GM21447 (cell line): ENCODE data around the gene ATRNL1.
"Not testable (repeated sequence)": the region's sequence is repeated elsewhere in the genome, so short reads cannot be mapped to it uniquely, and the experiment has no call there.

Source experiments
- ATAC-seq: cut with Tn5 transposase; IDR thresholded peaks from one replicate; pipeline ENCODE4 v1.9.1; 2021; ENCODE audit not compliant: unreplicated experiment

The ATRNL1 gene

GRCh38 chr10:115417585-115418265 lies 324.6 kb downstream of the ATRNL1 start:
- peak; percentile 92 for ATAC-seq

DNA sequence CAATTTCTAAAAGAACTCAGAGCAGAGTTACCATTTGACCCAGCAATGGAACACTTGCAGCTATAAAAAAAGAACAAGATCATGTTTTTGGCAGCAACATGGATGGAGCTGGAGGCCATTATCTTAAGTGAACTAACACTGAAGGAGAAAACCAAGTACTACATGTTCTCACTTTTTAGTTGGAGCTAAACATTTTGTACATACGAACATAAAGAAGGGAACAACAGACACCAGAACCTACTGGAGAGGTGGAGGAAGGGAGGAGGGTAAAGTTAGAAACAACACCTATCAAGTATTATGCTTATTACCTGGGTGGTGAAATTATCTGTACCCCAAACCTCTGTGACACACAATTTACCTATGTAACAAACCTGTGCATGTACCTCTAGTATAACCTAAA lies 329.5 kb downstream of the ATRNL1 start:
- no peak for ATAC-seq

DNA sequence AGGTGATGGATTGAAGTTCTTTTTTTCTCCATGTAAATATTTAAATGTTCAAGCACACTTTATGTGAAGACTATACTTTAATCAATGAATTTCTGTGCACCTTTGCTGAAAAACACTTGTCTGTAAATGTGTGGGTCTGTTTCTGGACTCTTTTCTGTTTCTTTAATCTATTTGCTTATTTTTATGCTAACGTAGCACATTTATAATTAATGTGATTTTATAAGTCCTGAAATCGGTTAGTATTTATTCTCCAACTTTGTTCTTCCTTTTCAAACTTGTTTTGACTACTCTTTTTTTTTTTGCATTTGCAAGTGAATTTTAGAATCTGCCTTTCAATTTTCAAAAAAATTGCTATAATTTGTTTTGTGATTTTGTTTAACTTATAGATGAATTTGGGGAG lies 334.4 kb downstream of the ATRNL1 start:
- no peak for ATAC-seq

DNA sequence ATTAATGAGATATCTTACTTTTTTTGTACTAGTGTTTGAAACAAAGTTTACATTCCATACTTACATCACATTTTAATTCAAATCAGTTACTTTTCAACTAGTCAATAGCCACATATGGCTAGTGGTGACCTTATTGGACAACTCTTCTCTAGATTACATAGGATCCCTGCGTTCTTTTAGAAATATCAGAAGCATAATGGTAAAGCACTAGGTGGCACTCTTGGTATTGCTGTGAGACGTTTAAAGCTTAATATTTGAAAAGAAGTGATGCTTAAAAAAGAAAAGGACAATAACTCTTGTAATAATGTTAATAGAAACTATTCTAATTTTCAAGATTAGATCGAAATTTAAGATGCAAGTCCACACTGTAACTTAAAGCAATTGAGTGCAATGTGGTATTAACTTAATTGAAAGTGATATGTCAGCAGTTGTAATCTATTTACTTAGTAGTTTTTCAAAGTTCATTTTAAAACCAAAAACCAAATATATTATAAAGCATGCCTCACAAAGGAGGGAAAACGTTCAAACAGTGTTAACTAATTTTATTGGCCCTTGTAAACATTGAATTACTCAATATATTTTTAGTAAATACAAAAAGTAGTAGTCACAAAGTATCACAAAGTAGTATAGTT lies 339.1 kb downstream of the ATRNL1 start:
- ATAC-seq, result no peak

- no peak for ATAC-seq
These were observed 343.8 kb downstream of the ATRNL1 start for GRCh38 chr10:115436999-115437398.

DNA sequence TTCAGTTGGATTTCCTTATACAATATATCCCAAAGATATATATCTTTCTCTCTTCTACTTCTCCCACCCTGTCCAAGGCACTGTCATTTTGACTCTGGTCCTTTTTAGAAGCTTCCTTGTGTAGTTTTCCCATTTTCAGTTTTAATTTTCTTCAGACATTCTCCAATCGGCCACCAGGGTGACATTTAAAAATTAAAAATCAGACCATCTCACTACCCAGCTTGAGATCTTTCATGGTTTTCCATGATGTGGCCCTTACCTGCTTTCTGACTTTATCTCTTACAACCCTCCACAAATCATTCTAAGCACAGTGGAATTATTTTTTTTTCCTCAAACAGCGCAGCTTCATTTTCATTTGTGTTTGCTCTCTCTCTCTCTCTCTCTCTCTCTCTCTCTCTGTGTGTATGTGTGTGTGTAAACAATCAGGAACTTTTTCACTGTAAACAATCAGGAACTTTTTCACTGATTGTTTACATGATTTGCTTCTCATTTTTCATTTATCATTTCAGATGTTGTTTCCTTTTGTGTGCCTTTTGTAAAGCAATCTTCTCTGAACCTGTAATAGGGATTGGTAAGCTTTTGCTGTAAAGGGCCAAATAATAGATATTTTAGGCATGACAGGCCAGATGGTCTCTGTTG lies 348.9 kb downstream of the ATRNL1 start:
- ATAC-seq, result no peak

- ATAC-seq, result no peak
These were observed 363.6 kb downstream of the ATRNL1 start for GRCh38 chr10:115456812-115457211.

GRCh38 chr10:115483294-115483693 lies 390.1 kb downstream of the ATRNL1 start:
- ATAC-seq, result no peak

DNA sequence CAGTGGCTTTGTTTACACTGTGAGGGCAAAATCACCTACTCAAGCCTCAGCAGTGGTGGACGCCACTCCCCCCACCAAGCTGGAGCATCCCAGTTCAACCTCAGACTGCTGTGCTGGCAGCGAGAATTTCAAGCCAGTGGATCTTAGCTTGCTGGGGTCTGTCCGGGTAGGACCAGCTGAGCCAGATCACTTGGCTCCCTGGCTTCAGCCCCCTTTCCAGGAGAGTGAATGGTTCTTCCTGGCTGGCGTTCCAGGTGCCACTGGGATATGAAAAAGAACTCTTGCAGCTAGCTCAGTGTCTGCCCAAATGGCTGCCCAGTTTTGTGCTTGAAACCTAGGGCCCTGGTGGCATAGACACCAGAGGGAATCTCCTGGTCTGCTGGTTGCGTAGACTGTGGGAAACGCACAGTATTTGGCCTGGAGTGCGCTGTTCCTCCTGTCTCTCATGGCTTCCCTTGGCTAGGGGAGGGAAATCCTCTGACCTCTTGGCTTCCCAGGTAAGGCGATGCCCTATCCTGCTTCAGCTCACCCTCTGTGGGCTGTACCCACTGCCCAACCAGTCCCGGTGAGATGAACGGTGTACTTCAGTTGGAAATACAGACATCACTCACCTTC lies 398.5 kb downstream of the ATRNL1 start:
- no peak for ATAC-seq

GRCh38 chr10:115503546-115503945 lies 410.4 kb downstream of the ATRNL1 start:
- ATAC-seq, result no peak

- no peak for ATAC-seq
These were observed 421.7 kb downstream of the ATRNL1 start for GRCh38 chr10:115514895-115515294.

GRCh38 chr10:115525141-115525540 lies 432.0 kb downstream of the ATRNL1 start:
- no peak for ATAC-seq

GRCh38 chr10:115527682-115528081 lies 434.5 kb downstream of the ATRNL1 start:
- ATAC-seq, result not testable (repeated sequence)

DNA sequence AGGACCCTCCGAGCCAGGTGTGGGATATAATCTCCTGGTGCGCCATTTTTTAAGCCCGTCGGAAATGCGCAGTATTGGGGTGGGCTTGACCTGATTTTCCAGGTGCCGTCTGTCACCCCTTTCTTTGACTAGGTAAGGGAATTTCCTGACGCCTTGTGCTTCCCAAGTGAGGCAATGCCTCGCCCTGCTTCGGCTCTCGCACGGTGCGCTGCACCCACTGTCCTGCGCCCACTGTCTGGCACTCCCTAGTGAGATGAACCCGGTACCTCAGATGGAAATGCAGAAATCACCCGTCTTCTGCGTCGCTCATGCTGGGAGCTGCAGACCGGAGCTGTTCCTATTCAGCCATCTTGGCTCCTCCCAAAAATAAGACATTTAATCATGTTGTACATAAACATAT lies 443.2 kb downstream of the ATRNL1 start:
- ATAC-seq, result not testable (repeated sequence)

DNA sequence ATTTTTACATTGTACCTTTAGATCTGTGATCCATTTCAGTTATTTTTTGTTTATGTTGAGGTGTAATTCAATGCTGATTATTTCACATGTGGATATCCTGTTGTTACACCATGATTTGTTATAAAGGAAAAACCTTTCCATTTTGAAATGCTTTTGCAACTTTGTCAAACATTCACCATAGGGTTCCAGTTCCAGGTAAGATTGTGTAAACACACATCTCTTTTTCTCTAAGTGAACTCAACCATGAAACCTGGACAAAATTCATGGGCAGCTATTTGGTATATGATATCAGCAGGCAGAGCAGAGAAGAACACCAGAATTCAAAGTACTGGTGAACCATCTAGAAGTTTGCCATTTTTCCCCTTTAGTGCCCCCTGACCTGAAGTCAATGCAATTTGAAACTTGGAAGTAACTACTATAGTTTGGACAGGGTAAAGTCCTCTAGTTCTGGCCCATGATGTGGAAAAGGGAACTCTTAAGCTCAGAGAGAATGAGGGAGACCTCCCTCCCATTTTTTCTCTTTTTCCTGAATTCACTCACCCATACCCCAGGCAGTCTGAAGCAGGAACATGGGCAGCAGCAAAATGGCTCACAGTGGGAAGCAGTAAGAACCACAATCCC lies 446.1 kb downstream of the ATRNL1 start:
- no peak for ATAC-seq

GRCh38 chr10:115555887-115556402 lies 462.8 kb downstream of the ATRNL1 start:
- ATAC-seq, result no peak

DNA sequence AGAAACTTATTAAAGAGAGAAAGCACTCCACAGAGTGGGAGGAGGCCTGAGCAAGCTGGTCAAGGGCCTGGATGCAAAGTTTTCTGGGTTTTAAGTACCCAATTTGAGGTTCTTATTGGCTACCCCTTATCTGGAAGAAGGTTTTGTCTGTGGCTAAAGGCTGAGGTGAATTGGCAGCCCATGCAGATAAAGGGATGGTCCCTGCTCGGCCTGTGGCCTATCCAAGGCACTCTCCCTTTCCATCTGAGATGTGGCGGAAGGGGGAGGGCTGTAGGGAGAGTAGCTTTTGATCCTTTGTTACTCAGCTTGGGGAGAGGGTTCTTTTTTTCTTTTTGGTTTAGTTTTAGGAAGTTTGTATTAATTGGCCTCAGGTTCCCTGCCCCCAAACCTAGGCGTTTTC lies 465.1 kb downstream of the ATRNL1 start:
- no peak for ATAC-seq

- no peak for ATAC-seq
These were observed 473.7 kb downstream of the ATRNL1 start for GRCh38 chr10:115566867-115567266.

DNA sequence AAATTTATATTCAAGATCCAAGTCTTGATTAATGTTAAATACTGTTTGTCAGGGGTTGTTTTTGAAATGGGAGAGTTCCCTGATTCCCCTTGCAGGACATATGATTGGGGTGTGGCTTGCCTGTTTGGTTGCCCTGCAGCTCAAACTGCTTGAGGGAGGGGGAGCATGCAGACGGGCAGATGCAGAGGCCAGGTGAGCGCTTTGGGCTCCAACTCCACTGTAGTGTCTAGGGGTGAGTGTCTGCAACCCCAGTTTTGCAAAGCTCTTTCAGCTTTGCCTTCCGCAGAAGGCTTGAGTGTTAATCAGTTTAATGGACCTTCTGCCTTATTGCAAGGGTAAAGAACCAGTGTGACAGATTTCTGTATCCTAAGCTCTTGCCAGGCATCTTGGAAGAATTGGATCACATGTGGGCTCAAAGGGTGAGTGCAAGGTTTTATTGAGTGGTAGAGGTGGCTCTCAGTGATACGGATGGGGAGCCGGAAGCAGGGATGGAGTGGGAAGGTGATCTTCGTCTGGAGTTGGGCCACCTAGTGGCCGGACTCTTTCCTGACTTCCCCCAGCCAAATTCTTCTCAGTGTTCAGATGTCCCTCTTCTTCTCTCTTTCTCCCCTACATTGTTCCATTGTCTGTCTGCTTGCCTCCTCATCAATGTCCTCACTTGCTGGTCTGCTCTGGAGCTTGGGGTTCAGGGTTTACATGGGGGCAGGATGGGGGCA lies 479.7 kb downstream of the ATRNL1 start:
- ATAC-seq, result no peak

DNA sequence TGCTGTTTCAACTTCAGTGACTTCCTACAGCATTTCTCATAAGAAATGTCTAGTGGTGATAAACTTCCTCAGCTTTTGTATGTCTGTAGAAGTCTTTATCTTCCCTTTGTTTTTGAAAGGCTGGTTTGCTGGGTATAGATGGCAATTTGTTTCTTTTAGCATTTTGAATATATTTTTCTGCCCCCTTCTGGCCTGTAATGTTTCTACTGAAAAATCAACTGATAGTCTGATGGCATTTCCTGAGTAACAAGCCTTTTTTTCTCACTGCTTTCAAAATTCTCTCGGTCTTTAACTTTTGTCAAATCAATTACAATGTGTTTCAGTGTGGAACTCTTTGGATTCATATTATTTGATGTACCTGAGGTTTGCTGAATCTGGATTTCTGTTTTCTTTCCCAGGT lies 487.1 kb downstream of the ATRNL1 start:
- no peak for ATAC-seq

DNA sequence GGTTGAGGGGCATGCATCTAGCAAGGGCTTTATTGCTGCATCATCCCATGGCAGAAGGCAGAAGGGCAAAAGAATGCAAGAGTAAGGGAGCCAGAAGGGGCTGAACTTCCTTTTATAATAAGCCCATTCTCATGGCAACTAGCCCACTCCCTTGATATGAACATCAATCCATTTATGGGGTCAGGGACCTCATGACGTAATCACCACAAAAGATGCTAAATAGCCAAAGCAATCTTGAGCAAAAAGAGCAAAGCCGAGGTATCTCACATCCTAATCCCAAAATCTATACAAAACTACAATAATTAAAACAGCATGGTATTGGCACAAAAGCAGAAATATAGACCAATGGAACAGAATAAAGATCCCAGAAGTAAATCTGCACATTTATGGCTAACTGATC lies 499.9 kb downstream of the ATRNL1 start:
- ATAC-seq, result no peak
